GM18519 (cell line): ENCODE data around the gene PLCZ1.
"Not testable (repeated sequence)": the region's sequence is repeated elsewhere in the genome, so short reads cannot be mapped to it uniquely, and the experiment has no call there.

ENCODE experiments used
- ATAC-seq: cut with Tn5 transposase; IDR thresholded peaks from one replicate; pipeline ENCODE4 v1.9.1; 2021; ENCODE audit warnings: mild to moderate bottlenecking, moderate library complexity; ENCODE audit not compliant: unreplicated experiment, low FRiP score

PLCZ1 gene

GRCh38 chr12:18737819-18738218, at the start of gene PLCZ1, which contains the start of gene CAPZA3:
PLCZ1 (minus strand) TSS chr12:18738012; CDS start chr12:18737371, 641 bp downstream.
CAPZA3 (plus strand) TSS chr12:18738119; CDS start chr12:18738269, 150 bp downstream.
- no peak for ATAC-seq

DNA sequence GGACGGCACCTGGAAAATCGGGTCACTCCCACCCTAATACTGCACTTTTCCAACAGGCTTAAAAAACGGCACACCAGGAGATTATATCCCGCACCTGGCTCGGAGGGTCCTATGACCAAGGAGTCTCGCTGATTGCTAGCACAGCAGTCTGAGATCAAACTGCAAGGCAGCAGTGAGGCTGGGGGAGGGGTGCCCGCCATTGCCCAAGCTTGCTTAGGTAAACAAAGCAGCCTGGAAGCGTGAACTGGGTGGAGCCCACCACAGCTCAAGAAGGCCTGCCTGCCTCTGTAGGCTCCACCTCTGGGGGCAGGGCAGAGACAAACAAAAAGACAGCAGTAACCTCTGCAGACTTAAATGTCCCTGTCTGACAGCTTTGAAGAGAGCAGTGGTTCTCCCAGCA, 47.7 kb upstream of the PLCZ1 start:
- ATAC-seq = not testable (repeated sequence)

GRCh38 chr12:18782827-18783226, 45.0 kb upstream of the PLCZ1 start:
- ATAC-seq = no peak

GRCh38 chr12:18766479-18766878, 28.7 kb upstream of the PLCZ1 start:
- not testable (repeated sequence) for ATAC-seq

DNA sequence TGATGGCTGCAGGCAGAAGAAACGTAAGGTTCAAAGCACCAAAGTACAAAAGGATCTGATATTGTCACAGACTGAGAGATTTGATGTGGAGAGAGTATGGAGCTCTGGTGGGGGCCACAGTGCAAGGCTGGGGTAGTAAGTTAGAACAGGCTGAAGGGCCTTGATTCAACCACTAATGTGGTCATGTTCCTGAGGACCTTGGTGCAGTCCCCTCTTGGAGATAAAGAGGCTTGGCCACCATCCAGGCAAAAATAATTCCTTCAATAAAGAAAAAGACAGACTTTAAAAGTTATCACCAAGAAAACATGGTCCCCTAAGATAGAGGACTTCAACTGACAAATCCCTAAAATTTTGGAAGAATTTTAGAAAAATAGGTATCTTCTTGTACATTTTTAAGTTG, 17.5 kb upstream of the PLCZ1 start:
- no peak for ATAC-seq

DNA sequence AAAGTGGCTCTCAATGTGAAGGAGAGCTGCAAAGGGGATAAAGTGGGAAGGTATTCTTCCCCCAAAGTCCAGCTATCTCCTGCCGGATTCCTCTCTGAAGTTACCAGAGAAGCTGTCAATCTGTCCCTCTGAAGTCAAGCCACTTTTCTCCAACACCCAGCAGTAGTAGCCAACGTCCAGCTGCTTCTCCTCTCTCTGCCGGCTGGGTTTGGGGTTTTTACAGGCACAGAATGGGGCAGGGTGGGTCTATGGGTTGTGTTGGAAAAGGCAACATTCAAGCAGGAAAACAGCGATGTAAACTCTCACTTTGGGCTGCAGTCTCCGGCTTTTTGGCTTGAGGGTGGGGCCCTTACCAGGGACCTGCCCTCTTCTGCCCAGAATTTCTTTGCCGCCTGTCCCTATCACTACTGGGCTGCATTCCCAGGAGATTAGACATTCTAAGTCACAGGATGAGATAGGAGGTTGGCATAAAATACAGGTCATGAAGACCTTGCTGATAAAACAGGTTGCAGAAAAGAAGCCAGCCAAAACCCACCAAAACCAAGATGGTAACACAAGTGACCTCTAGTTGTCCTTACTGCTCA, 16.4 kb upstream of the PLCZ1 start:
- no peak for ATAC-seq

GRCh38 chr12:18753481-18754123, 15.8 kb upstream of the PLCZ1 start:
- no peak for ATAC-seq

DNA sequence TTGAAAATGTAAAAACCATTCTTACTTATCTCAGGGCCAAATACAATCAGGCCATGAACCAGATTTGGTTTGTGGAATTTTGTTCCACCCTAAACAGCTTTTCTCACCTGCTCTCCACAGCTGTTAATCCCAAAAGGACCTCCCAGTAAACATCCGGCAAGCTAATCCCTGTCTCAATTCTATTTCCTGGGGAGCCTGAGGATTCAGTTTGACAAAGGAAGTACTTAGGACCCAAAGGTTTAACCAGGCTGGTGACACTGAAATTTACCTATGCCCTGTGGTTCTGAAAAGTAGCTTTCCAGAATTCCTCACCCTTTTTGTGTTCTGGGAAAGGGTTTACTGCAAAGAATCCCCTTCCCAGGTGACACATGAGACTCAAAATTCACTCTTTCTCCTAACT, 15.1 kb upstream of the PLCZ1 start:
- ATAC-seq = no peak

GRCh38 chr12:18752280-18752920, 14.6 kb upstream of the PLCZ1 start:
- ATAC-seq = no peak

- no peak for ATAC-seq
Measured at GRCh38 chr12:18751866-18752265, 14.1 kb upstream of the PLCZ1 start.

DNA sequence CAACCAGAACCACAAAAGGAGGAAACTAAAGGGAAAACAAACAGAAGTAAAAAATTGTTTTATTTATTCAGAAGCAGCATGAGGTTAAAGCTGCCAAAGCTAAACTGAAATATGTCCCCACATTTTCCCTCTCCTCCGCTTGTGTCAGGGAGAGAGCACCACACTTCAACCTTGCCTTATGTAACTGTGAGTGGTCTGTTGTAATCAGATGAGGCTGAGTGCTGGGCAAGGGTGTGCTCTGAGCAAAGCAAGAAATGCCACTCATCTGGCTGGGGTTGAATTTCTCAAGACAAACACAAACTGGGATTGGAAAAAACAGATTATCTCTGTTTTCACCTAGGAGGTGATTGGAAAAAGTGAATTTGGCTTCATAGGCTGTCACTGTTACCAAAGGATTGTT, 12.3 kb upstream of the PLCZ1 start:
- no peak for ATAC-seq

GRCh38 chr12:18749386-18749957, 11.7 kb upstream of the PLCZ1 start:
- ATAC-seq = no peak

GRCh38 chr12:18747895-18748294, 10.1 kb upstream of the PLCZ1 start:
- ATAC-seq = no peak

DNA sequence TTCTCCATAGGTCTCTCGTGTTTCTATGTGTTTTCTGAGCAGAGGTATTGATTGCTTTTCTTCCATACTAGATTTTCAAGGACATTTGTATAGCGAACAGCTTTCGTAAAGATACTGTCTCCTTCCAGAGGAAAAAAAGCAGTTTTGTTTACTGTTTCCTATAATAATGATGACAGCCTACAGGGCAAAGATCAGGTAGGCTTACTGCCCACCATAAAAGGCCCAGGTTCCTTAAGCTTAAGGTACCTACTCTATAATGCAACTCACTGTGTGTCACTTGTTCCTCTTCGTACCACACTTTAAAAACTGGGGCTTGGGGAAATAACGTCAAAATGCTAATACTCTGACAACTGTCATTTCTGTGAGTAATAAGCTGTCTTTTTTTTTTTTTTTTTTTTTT, 6.7 kb downstream of the PLCZ1 start:
- no peak for ATAC-seq

DNA sequence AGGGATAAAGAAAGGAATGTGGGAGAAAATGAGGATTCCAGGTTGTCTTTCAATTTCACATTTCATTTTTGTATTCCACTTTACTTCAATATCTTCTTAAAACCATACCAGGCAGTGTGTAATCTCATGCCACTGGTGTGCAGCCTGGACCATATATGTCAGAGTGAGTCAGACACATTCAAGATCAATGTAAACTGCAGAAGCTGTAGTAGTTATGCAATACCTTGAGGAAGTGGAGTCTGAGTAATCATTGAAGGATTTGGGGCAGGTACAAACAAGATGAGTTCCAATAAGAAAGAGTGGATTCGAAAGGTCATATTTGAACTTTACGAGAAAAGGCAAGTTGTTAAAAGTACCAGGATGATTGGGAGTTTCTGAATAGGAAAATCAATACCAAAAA, 14.1 kb downstream of the PLCZ1 start:
- ATAC-seq = no peak

- no peak for ATAC-seq
Measured at GRCh38 chr12:18721452-18721851, 16.4 kb downstream of the PLCZ1 start.

DNA sequence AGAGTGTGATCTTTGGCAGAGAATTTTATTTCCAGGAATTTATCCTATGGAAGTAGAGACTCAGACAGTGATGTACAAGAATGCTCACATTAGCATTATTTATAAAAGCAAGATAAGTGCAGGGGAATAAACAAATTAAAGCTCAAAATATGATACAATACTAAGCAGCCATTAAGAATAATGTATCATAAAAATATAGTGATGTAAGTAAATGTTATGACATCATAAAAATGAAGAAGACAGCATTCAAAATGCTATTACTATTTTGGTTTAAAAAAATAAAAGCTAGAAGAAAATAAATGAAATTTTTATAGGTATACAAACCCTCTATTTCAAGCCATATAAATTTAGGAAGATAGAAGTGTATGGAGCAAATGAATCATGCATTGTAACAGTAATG, 17.1 kb downstream of the PLCZ1 start:
- no peak for ATAC-seq

DNA sequence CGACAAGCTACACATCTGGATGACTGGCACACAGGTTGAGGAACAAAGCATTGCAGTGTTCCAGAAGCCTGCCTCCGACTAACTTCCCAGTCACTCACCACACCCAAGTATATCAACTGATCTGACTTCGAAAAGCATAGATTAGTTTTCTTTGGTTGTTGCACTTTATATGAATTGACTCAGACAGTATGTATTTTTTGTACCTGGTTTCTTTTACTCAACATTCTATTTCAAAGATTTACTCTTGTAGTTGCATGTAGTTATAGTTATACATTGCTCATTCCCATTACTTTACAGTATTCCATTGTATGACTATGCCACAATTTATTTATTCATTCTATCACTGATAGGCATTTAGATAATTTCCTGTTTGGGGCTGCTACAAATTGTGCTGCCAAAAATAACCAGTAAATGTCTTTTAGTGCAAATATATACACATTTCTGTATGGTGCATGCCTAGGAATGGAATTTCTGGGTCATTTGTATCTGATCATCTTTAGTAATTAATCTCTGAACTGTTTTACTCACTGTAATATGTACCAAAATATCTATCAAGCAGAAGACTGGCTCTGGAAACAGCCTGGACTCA, 17.8 kb downstream of the PLCZ1 start:
- ATAC-seq = no peak

- no peak for ATAC-seq
Measured at GRCh38 chr12:18718462-18718861, 19.4 kb downstream of the PLCZ1 start.

GRCh38 chr12:18716236-18716635, 21.6 kb downstream of the PLCZ1 start:
- no peak for ATAC-seq

DNA sequence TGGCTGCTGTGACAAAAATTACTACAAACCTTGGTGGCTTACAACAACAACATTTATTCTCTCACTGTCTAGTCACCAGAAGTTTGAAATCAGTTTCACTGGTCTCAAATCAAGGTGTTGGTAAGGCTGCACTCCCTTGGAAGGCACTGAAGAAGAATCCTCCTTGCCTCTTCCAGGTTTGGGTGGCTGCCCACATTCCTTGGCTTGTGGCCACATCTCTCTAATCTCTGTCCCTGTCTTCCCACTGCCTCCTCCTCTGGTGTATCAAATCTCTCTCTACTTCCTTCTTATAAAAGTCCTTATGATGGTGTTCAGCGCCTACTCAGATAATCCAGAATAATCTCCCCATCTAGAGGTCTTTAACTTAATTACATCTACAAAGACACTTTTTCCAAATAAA, 31.0 kb downstream of the PLCZ1 start:
- no peak for ATAC-seq
